GM21515 (cell line): ENCODE data around the gene TNS3.

ENCODE experiments used
- ATAC-seq: cut with Tn5 transposase; IDR thresholded peaks from one replicate; pipeline ENCODE4 v1.9.1; 2021; ENCODE audit not compliant: unreplicated experiment

The TNS3 gene

DNA sequence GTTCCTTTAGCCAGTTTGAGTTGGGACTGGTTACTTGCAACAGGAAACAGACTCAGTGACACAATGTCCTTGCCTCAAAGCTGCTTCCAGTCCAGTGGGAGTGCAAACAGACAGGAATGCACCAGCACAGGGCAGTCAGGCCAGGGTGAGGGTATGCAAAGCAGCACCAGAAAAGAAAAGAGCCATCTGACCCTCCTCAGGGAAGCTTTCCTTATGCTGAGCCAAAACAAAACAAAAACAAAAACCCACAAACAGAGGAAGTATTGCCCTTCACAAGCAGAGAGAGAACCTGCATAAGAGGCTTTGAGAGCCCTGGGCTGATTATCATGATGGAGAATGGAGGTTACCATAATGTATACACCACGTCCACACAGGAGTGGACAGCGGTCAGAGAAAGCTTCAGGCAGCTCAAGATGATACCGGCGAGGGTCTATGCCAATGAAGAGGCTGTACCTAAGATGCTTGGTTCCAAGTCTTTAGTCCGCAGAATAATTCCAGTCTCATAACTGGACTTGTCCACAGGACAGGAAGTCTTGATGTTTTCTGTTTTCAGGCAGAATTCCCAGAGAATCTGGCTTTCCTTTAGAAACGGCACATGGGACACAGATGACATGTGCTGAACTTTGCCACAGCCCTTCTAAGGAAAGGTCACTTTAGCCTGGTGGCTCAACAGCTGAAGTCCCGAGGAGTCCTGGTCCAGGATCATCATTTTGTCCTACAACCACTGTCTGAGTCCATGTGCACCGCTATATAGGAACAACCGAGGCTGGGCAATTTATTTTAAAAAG, 263.3 kb downstream of the TNS3 start:
- ATAC-seq: peak; percentile 74

DNA sequence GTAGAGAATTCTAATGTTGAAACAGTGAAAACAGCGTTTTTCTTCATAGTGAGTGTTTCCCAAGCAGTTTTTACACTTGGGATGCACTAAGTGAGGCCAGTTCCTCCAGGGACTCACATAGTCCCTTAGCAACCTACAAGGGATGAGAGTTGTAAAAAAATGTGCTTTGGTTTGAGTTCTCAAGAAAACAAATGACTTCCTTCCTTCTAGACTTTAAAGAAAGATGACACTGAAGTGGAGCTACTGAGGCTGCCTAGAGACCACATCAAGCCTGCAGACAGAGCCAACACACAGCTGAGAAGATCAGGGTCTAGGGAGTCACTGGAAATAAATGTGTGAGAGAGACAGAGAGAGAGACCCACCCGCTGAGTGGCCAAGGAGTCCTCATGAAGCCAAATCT, 264.4 kb downstream of the TNS3 start:
- ATAC-seq: no peak

DNA sequence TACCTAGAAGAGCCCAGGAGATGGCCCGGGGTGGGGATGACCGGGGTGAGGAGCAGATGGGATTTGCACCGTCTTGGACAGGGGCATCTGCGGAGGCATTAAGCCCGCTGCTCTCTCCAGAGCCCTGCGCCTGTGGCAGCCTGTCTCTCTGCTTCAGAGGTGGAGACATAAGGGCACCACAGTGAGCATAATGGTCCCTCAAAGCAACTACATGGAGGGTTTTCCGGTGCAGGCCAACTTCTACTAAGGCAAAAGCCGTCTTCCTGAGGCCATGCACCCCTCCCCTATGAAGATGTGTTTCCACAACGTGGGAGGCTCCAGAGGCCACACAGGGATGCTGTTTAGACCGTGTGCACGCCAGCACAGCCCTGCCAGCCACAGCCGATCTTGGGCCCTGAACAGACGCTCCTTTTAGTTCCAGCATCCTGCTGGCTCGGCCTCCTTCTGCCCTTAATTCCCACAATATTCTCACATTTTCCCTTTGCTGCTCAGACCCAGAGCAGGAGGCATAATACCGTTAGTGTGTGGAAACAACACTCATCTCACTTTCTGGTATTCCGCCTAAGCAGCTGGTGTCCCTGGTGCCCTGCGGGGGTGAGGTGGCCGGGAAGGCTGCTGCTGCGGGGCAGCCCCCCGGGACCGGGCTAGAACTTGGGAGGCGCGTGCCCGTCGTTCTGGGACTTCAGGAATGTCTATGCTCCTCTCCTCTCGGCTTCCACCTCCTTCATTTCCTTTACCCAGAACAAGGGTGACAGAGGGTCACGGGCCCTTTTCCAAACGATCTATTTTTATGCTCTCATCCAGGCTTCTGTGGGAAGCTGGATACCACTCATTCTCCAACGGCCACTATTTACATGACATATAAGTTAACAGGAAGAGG, 266.9 kb downstream of the TNS3 start:
- no peak for ATAC-seq

DNA sequence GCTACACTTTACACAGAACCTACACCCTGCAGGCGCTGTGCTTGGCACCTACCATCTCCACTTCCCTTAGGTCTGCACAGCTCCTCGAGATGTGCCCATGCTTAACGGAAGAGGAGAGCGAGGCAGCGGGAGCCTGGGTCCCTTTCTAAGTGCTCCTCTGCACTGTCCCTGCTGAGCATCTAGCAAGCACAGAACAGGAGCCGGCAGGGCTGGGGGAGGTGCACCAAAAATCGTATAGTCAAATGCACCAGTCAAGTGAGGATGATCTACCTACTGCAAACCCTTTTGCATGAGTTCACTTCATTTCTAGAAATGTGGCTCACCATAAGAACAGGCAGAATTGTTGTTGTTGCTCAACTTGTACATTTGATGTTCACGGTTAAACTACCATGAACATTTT, 267.7 kb downstream of the TNS3 start:
- no peak for ATAC-seq

GRCh38 chr7:47313564-47313963, 268.3 kb downstream of the TNS3 start:
- ATAC-seq: no peak

GRCh38 chr7:47311891-47312290, 270.0 kb downstream of the TNS3 start:
- ATAC-seq: no peak

DNA sequence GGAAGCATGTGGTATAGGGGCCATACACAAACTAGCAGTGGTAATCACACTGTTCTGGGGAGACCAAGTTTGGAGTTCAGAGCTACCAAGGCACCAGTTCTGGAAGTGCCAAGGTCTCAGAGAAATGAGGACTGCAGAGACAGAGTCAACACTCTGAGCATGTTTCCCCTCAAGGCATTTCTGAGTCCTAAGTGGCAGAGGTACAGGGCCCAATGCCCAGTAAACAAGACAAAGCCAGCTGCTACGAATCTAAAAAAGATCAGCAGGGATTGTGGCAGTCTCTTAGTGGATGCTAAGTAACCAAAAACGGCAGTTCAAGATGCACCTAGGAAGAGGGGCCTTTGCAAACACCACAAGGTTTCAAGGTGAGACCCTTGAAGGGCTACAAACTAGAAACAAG, 271.9 kb downstream of the TNS3 start:
- no peak for ATAC-seq

DNA sequence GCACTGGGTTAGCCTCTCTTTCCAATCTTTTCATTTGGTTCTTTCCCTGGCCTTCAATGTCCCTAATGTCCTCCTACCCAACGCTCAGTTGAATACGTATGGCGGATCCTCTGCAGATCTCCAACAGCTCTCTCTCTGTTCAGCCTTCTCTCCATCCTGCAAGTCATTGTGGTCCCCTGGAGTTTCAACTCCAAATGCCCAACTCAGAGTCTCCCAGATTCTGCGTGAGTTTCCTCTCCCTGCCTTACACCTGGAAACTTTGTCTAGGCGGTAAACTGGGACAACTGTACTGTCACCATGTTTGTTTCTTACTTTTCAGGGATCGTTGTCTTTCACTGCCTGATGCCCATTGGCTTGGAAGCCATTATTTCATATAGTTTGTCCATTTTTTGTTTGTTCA, 273.1 kb downstream of the TNS3 start:
- no peak for ATAC-seq

DNA sequence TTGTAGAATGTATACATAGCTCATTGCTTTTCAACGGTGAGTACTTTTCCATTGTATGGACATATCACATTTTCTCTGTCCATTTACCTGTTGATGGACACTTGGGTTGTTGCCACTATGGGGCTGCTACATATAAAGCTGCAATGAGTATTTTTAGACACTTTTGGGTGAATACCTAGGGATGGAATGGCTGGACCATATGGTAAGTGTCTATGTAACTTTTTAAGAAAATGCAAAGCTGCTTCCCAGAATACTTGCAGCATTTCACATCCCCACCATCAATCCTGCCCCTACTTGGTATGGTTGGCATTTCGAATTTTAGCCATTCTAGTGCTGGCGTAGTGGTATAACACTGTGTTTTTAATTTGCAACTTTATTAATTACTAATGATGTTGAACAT, 274.6 kb downstream of the TNS3 start:
- ATAC-seq: no peak

- ATAC-seq: no peak
These were observed 276.9 kb downstream of the TNS3 start for GRCh38 chr7:47304727-47305719.

DNA sequence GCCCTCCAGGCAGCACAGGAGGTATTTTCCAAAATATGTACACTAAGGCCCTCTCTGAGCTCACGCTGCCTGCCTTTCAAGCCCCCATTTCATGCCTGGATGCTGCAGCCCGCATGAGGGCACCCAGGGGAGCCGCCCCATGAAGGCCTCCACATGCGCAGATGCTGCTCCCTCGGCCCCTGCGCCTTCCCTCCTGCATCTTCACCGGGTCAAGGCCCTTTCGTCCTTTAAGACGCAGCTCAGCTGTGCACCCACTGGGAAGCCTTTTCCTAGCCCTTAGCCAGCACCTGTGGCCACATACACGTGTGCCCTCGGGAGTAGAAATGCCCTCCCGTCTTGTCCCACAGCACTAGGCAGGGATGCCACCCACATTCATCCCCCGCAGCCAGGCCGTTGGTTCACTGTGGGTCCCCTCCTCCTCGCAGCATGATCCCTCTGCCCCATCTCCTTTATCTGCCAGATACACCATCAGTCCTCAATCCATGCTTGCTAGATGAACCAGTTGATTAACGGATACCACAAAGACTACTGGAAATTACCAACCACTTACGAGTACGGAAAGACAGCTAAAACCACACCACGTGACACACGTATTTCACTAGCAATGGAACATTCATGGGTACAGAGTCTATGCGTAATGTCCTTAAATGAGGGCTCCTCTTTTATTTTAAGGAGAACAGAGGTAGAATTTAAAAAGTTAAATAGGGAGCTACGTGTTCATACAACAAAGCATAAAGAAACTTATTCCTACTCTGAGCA, 278.0 kb downstream of the TNS3 start:
- no peak for ATAC-seq

GRCh38 chr7:47303014-47303694, 278.8 kb downstream of the TNS3 start:
- ATAC-seq: no peak

- ATAC-seq: no peak
These were observed 279.4 kb downstream of the TNS3 start for GRCh38 chr7:47302560-47302959.

DNA sequence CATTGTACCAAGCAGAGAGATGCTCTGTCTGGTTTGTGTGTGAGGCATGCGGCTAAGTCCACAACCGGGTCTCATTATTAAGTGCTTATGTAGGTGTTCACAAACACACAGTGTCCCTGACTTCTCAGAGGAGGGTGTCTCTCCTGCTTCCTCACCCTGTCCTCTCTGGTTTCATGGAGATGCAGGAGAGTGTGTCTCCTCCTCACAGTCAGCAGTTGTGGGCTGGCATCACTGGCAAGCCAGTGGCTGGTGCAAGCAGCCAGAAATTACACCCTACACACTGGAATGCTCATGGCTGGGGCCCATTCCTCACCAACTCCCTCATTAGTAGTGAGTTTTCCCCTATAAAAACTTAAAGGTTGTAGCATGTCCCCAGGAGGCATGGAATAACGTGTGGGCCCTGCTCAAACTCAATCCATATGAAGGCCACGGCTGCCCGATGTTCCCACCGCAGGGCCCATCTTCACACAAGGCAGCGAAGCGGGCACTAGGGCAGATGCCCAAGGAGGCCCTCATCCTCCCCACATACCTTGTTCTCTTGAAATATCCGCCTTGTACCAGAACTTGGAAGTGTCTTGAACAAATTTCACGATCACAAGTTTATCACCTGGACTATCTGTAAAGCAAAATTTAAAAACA, 280.1 kb downstream of the TNS3 start:
- ATAC-seq: no peak

GRCh38 chr7:47301105-47301477, 280.8 kb downstream of the TNS3 start:
- no peak for ATAC-seq

GRCh38 chr7:47300472-47301104, 281.3 kb downstream of the TNS3 start:
- no peak for ATAC-seq

DNA sequence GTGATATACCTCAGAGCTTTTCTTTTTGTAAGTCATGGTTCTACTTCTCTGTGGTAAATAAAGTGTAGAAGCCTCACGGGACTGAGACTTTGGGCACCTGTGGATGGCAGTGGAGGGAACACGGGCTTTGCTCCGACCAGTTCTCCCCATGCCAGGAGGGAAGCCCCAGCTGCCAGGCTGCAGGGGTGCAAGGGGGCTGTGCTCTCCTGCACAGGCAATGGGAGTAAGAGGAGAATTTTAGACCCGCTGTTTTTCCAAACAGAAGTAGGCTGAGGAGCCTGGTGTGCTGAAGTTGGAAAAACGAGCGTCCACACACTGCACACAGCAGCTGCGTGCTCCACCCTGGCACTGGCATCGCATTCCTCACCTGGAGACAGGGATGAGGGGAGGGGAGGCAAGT, 282.4 kb downstream of the TNS3 start:
- no peak for ATAC-seq

DNA sequence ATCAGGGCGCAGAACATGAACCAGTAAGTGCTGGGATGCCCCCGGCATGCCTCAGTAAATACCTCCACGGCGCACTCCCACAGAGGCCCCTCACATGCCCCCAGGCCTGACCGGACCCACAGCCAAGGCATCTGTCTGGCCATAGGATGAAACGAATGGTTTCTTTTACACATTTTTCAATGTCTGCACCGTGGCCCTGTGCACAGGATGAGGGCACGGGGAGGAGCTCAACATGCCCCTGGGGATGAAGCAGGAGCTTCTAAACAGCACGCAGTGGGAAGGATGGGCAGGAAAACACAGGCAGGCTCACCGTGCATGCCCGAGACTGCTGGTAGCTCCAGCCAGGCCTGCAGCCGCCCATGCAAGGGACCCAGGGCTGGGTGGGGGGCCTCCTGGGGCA, 283.3 kb downstream of the TNS3 start:
- ATAC-seq: no peak

DNA sequence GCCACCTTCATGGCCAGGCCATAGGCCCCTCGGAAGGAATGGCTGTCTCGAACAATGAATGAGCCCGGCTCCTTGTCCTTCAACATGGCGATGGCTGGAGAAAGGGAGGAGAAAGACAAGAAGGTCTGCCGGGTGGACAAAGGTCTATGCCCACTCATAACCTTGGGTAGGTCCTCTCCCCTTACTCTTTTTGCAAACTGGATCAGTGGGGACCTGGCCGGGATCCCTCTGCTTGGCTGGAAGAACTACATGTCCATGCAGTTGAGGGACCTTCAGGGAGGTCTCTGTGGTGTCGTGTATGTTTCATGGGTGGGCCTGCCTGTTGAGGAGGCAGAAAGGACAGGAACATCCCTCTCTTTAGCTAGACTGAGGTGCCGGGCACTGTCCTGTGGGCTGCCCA, 284.8 kb downstream of the TNS3 start:
- ATAC-seq: no peak
